HCT116 (cell line): ENCODE data around the gene SNW1. TPM values are rescaled to one million over a fixed set of nuclear protein-coding genes. Genes with fewer than 3 reads are reported as not detected.

Experiments used
- ATAC-seq: fragments of 200-7000 bp; cut with Tn5 transposase; 2 replicates; pipeline ENCODE4 v1.9.1; 2020; ENCODE audit warnings: mild to moderate bottlenecking, moderate library complexity
- BruUV-seq: library from RNA; stranded (reverse); fragments of 400-500 nt; replicated peaks from 2 replicates; lab custom pipeline; 2021; lab: Mats Ljungman, UMichigan
- CTCF ChIA-PET: fragments of 300-600 bp; sonication (Branson Sonifier 250); formaldehyde crosslinking; loops from one replicate; lab custom pipeline; 2021; ENCODE audit warnings: antibody characterized with exemption; lab: Charles Lee
- POLR2A ChIA-PET: fragments of 300-600, 350-600 bp; sonication (Branson Sonifier 250); formaldehyde crosslinking; loops from one replicate; lab custom pipeline; 2021; ENCODE audit warnings: antibody characterized with exemption; lab: Charles Lee
- RAD21 ChIA-PET, 2 experiments: fragments of 300-600 bp; sonication (Branson Sonifier 250); formaldehyde crosslinking; loops; one replicate each; lab custom pipeline; 2023; ENCODE audit warnings: low total read pairs in 2 of 2; ENCODE audit not compliant: uncharacterized antibody in 2 of 2, unreplicated experiment in 2 of 2, low non-redundant PET in 1 of 2; lab: Charles Lee
- DNase-seq: peaks from one replicate; pipeline ENCODE4 v3.0.0-alpha.2; 2010; ENCODE audit warnings: low read depth, low spot score
- H2AFZ ChIP-seq: fragments of 200-600 bp; shearing (Covaris generic), sonication (generic); 2 replicates; pipeline ENCODE4 v1.6.1; 2017; ENCODE audit warnings: low read depth, mixed run types, mixed read lengths, antibody characterized with exemption, low read length; ENCODE audit not compliant: poor library complexity, severe bottlenecking
- H3K27ac ChIP-seq: 2 replicates; pipeline ENCODE4 v1.5.1; 2012; ENCODE audit warnings: low read depth, low read length
- H3K27me3 ChIP-seq: fragments of 200-600 bp; sonication (generic); 2 replicates; pipeline ENCODE4 v1.6.1; 2016; ENCODE audit warnings: mixed run types, low read length, mixed read lengths; ENCODE audit not compliant: insufficient read depth
- H3K36me3 ChIP-seq, 2 experiments: fragments of 200-500 bp in 1 of 2; fragments of 200-600 bp in 1 of 2; sonication (Bioruptor generic) in 1 of 2; sonication (generic) in 1 of 2; 2 replicates each; pipeline versions ENCODE4 v1.5.1 to v1.6.1; 2014 to 2016; ENCODE audit warnings: low read length in 2 of 2, inconsistent platforms in 1 of 2, mixed read lengths in 1 of 2, mixed run types in 1 of 2; ENCODE audit not compliant: insufficient read depth in 2 of 2, control insufficient read depth in 1 of 2
- H3K4me1 ChIP-seq, 2 experiments: fragments of 200-600 bp in 1 of 2; sonication (generic) in 1 of 2; 2 replicates each; pipeline versions ENCODE4 v1.5.1 to v1.6.1; 2012 to 2017; ENCODE audit warnings: low read length in 2 of 2, inconsistent platforms in 1 of 2, mild to moderate bottlenecking in 1 of 2, mixed read lengths in 1 of 2, mixed run types in 1 of 2, moderate library complexity in 1 of 2; ENCODE audit not compliant: insufficient read depth in 2 of 2, control insufficient read depth in 1 of 2
- H3K4me2 ChIP-seq: fragments of 200-600 bp; sonication (generic); 2 replicates; pipeline ENCODE4 v1.6.1; 2017; ENCODE audit warnings: mixed run types, low read length, mixed read lengths
- H3K4me3 ChIP-seq, 2 experiments: fragments of 200-600 bp in 1 of 2; sonication (generic) in 1 of 2; replicated peaks in 1 of 2; 2 replicates each; pipeline ENCODE4 v1.5.1; 2011 to 2016; ENCODE audit warnings: low read length in 2 of 2, control low read depth in 1 of 2, low read depth in 1 of 2, mild to moderate bottlenecking in 1 of 2, mixed read lengths in 1 of 2, mixed run types in 1 of 2
- H3K79me2 ChIP-seq: fragments of 200-600 bp; sonication (generic); 2 replicates; pipeline ENCODE4 v1.6.1; 2017; ENCODE audit warnings: mild to moderate bottlenecking, mixed run types, low read length, moderate library complexity, mixed read lengths; ENCODE audit not compliant: insufficient read depth
- H3K9ac ChIP-seq: fragments of 200-600 bp; sonication (generic); 2 replicates; pipeline ENCODE4 v1.6.1; 2016; ENCODE audit warnings: low read length, mixed read lengths
- H3K9me2 ChIP-seq: fragments of 200-600 bp; sonication (generic), shearing (Covaris generic); 2 replicates; pipeline ENCODE4 v1.6.1; 2017; ENCODE audit warnings: mixed run types, mild to moderate bottlenecking, moderate library complexity; ENCODE audit not compliant: insufficient read depth
- H3K9me3 ChIP-seq, 2 experiments: fragments of 200-500 bp in 1 of 2; fragments of 200-600 bp in 1 of 2; sonication (Bioruptor generic) in 1 of 2; sonication (generic) in 1 of 2; 2 replicates each; pipeline ENCODE4 v1.6.1; 2014 to 2017; ENCODE audit warnings: low read length in 2 of 2, mixed read lengths in 2 of 2, inconsistent platforms in 1 of 2, low read depth in 1 of 2, mild to moderate bottlenecking in 1 of 2, mixed run types in 1 of 2, moderate library complexity in 1 of 2; ENCODE audit not compliant: control insufficient read depth in 1 of 2, insufficient read depth in 1 of 2
- H4K20me1 ChIP-seq: fragments of 200-600 bp; sonication (generic), shearing (Covaris generic); 2 replicates; pipeline ENCODE4 v1.6.1; 2017; ENCODE audit warnings: mixed run types, mild to moderate bottlenecking, moderate library complexity; ENCODE audit not compliant: insufficient read depth
- CBX3 ChIP-seq: IDR thresholded peaks from 2 replicates; pipeline ENCODE4 v1.6.1; 2012; ENCODE audit warnings: low read depth
- CEBPB ChIP-seq: IDR thresholded peaks from 2 replicates; pipeline ENCODE4 v1.6.1; 2012; ENCODE audit warnings: low read depth
- EGR1 ChIP-seq: IDR thresholded peaks from 2 replicates; pipeline ENCODE4 v1.6.1; 2012; ENCODE audit warnings: low read depth
- EZH2phosphoT487 ChIP-seq: fragments of 200-600 bp; IDR thresholded peaks from 2 replicates; pipeline ENCODE4 v1.6.1; 2018; ENCODE audit warnings: antibody characterized with exemption, borderline replicate concordance
- POLR2A ChIP-seq: IDR thresholded peaks from 2 replicates; pipeline ENCODE4 v1.7.0; 2011; ENCODE audit warnings: borderline replicate concordance; ENCODE audit not compliant: insufficient read depth, insufficient read length; ENCODE audit errors: extremely low read depth
- RAD21 ChIP-seq: IDR thresholded peaks from 2 replicates; pipeline ENCODE4 v1.6.1; 2012; ENCODE audit warnings: low read depth, mild to moderate bottlenecking
- SIN3A ChIP-seq: IDR thresholded peaks from 2 replicates; pipeline ENCODE4 v1.6.1; 2012; ENCODE audit warnings: low read depth
- SRF ChIP-seq: IDR thresholded peaks from 2 replicates; pipeline ENCODE4 v1.6.1; 2012; ENCODE audit warnings: low read depth
- TCF7L2 ChIP-seq: IDR thresholded peaks from 2 replicates; pipeline ENCODE4 v1.7.0; 2011; ENCODE audit warnings: borderline replicate concordance, inconsistent platforms; ENCODE audit not compliant: insufficient read depth, insufficient read length; ENCODE audit errors: extremely low read depth
- YY1 ChIP-seq: IDR thresholded peaks from 2 replicates; pipeline ENCODE4 v1.6.1; 2011; ENCODE audit warnings: low read length, low read depth, moderate library complexity, mild to moderate bottlenecking; ENCODE audit not compliant: insufficient replicate concordance; ENCODE audit errors: extremely low read depth
- ZNF274 ChIP-seq: fragments of 200-500 bp; sonication (Bioruptor generic); IDR thresholded peaks from 2 replicates; pipeline ENCODE4 v1.6.1; 2014; ENCODE audit warnings: mild to moderate bottlenecking, low read depth, low read length, inconsistent platforms
- intact Hi-C: fragments of 100-400 bp; cut with micrococcal nuclease; formaldehyde crosslinking; loops from 2 replicates; pipeline ENCODE4 v1.10.0; 2022
- total RNA-seq: library from RNA; stranded (reverse); gene quantifications from one replicate; pipeline ENCODE4 v1.2.1, GENCODE V29; 2021; ENCODE audit not compliant: unreplicated experiment
- TF ChIP-seq, protein P1 (sequence below), 3 experiments: fragments of 200-600 bp in 1 of 3; sonication (generic) in 1 of 3; IDR thresholded peaks in 2 of 3; conservative IDR thresholded peaks in 1 of 3; 2 replicates each; pipeline ENCODE4 v1.5.1; 2012 to 2017; ENCODE audit warnings: low read depth in 2 of 3, low read length in 2 of 3, antibody characterized with exemption in 1 of 3, borderline replicate concordance in 1 of 3, control low read depth in 1 of 3, mild to moderate bottlenecking in 1 of 3, mixed read lengths in 1 of 3, mixed run types in 1 of 3, moderate library complexity in 1 of 3; ENCODE audit not compliant: insufficient read depth in 1 of 3
- TF ChIP-seq, protein P2 (sequence below): IDR thresholded peaks from 2 replicates; pipeline ENCODE4 v1.6.1; 2012
- TF ChIP-seq, protein P3 (sequence below): IDR thresholded peaks from 2 replicates; pipeline ENCODE4 v1.6.1; 2012
- TF ChIP-seq, protein P4 (sequence below): IDR thresholded peaks from 2 replicates; pipeline ENCODE4 v1.6.1; 2012; ENCODE audit warnings: low read depth

SNW1 gene
- total RNA-seq, 1 experiment from 2014 or later = 102 TPM

DNA sequence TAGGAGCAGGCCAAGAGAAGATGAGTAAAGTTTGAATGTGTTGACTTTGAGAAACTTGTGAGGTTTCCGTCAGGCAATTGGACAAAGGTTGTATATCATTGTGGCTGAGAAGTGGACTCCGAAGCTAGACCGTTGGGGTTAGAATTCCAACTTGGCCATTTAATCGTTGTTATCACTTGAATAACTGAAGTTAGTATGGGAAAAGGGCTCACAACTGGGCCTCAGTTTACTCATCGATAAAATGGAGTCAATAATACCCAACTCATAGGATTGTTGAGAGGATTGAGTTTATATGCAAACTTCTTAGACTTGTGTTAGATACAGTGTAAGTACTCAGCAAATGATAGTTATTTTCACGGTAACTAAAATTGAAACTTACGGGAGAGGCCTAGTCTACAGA lies 52.2 kb downstream of the SNW1 start:
- CTCF ChIA-PET = no interaction called here
- peaks cover 98% of the 10 kb centered on the region for H3K79me2 ChIP-seq

More for the DNA sequence above, 52.2 kb downstream of the SNW1 start:
- POLR2A ChIA-PET = no interaction called here
- H3K4me3 ChIP-seq = peak overlapping the region; percentile 83 to 89
- H3K27ac ChIP-seq = peak overlapping the region; percentile 50
- H3K9me2 ChIP-seq = no peaks in the 10 kb centered on the region
- RAD21 ChIA-PET = no interaction called here
- no peaks in the 10 kb centered on the region for H3K27me3 ChIP-seq
- H3K36me3 ChIP-seq = peaks cover 26 to 32% of the 10 kb centered on the region in 2 experiments; a peak in 3 of 4 replicates
- peak overlapping the region; percentile 85 for H3K4me2 ChIP-seq
- H3K9me3 ChIP-seq = no peaks in the 10 kb centered on the region
- DNase-seq (no peak), ATAC-seq (no peak)
- peaks cover 11 to 23% of the 10 kb centered on the region in 2 experiments; a peak in 3 of 4 replicates for H3K4me1 ChIP-seq
- TSS peak; percentile 73 for BruUV-seq
- no peak overlapping the region for H2AFZ ChIP-seq
- intact Hi-C loops = loop anchor here (5.0 kb wide), 1 partner anchor 109 kb away; no protein-coding TSS in a partner anchor
- peak overlapping the region; percentile 92 for H3K9ac ChIP-seq
- no peak for TF ChIP-seq CEBPB
- no peak for TF ChIP-seq SRF
- TF ChIP-seq CBX3 = no peak
- TF ChIP-seq, protein P1, sequence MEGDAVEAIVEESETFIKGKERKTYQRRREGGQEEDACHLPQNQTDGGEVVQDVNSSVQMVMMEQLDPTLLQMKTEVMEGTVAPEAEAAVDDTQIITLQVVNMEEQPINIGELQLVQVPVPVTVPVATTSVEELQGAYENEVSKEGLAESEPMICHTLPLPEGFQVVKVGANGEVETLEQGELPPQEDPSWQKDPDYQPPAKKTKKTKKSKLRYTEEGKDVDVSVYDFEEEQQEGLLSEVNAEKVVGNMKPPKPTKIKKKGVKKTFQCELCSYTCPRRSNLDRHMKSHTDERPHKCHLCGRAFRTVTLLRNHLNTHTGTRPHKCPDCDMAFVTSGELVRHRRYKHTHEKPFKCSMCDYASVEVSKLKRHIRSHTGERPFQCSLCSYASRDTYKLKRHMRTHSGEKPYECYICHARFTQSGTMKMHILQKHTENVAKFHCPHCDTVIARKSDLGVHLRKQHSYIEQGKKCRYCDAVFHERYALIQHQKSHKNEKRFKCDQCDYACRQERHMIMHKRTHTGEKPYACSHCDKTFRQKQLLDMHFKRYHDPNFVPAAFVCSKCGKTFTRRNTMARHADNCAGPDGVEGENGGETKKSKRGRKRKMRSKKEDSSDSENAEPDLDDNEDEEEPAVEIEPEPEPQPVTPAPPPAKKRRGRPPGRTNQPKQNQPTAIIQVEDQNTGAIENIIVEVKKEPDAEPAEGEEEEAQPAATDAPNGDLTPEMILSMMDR (IDR thresholded peaks at IDR 0.05 in 2 of 3, conservative IDR thresholded peaks at IDR 0.05 in 1 of 3; ENCODE audit: borderline replicate concordance in 1 of 3, insufficient read depth in 1 of 3, low read depth in 2 of 3, low read length in 2 of 3) = no peak
- TF ChIP-seq, protein P2, sequence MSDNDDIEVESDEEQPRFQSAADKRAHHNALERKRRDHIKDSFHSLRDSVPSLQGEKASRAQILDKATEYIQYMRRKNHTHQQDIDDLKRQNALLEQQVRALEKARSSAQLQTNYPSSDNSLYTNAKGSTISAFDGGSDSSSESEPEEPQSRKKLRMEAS = no peak
- no peak for TF ChIP-seq TCF7L2
- TF ChIP-seq, protein P3, sequence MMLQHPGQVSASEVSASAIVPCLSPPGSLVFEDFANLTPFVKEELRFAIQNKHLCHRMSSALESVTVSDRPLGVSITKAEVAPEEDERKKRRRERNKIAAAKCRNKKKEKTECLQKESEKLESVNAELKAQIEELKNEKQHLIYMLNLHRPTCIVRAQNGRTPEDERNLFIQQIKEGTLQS = no peak
- TF ChIP-seq POLR2A = no peak
- no peak for TF ChIP-seq YY1
- TF ChIP-seq, protein P4, sequence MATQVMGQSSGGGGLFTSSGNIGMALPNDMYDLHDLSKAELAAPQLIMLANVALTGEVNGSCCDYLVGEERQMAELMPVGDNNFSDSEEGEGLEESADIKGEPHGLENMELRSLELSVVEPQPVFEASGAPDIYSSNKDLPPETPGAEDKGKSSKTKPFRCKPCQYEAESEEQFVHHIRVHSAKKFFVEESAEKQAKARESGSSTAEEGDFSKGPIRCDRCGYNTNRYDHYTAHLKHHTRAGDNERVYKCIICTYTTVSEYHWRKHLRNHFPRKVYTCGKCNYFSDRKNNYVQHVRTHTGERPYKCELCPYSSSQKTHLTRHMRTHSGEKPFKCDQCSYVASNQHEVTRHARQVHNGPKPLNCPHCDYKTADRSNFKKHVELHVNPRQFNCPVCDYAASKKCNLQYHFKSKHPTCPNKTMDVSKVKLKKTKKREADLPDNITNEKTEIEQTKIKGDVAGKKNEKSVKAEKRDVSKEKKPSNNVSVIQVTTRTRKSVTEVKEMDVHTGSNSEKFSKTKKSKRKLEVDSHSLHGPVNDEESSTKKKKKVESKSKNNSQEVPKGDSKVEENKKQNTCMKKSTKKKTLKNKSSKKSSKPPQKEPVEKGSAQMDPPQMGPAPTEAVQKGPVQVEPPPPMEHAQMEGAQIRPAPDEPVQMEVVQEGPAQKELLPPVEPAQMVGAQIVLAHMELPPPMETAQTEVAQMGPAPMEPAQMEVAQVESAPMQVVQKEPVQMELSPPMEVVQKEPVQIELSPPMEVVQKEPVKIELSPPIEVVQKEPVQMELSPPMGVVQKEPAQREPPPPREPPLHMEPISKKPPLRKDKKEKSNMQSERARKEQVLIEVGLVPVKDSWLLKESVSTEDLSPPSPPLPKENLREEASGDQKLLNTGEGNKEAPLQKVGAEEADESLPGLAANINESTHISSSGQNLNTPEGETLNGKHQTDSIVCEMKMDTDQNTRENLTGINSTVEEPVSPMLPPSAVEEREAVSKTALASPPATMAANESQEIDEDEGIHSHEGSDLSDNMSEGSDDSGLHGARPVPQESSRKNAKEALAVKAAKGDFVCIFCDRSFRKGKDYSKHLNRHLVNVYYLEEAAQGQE = no peak
- TF ChIP-seq ZNF274 = no peak
- TF ChIP-seq EZH2phosphoT487 = no peak
- no peak for TF ChIP-seq RAD21
- TF ChIP-seq EGR1 = no peak
- TF ChIP-seq SIN3A = no peak
- TF ChIP-seq, all 23 proteins: peak for 0
- H4K20me1 ChIP-seq = peaks cover 24% of the 10 kb centered on the region; the same call in 1 of the 2 replicates
